Ovary (tissue), 3 donors: ENCODE data around the gene CNNM3.

Experiments used
- CTCF ChIP-seq, 3 donors: fragments of 450-650 bp in 2 of 3; fragments of 200-600 bp in 1 of 3; IDR thresholded peaks; one replicate each; pipeline versions ENCODE4 v1.5.1 to v1.8.0; 2016 to 2022; ENCODE audit warnings: antibody characterized with exemption in 3 of 3, mild to moderate bottlenecking in 1 of 3
- EP300 ChIP-seq: sonication (generic); formaldehyde crosslinking; IDR thresholded peaks from one replicate; pipeline ENCODE4 v1.6.1; 2017; ENCODE audit warnings: antibody characterized with exemption
- POLR2A ChIP-seq: fragments of 450-650 bp; IDR thresholded peaks from one replicate; pipeline ENCODE4 v1.6.1; 2017; ENCODE audit warnings: antibody characterized with exemption, mild to moderate bottlenecking, moderate library complexity
- donor health status: DM: no; HTN: no; CAD: no.

DNA sequence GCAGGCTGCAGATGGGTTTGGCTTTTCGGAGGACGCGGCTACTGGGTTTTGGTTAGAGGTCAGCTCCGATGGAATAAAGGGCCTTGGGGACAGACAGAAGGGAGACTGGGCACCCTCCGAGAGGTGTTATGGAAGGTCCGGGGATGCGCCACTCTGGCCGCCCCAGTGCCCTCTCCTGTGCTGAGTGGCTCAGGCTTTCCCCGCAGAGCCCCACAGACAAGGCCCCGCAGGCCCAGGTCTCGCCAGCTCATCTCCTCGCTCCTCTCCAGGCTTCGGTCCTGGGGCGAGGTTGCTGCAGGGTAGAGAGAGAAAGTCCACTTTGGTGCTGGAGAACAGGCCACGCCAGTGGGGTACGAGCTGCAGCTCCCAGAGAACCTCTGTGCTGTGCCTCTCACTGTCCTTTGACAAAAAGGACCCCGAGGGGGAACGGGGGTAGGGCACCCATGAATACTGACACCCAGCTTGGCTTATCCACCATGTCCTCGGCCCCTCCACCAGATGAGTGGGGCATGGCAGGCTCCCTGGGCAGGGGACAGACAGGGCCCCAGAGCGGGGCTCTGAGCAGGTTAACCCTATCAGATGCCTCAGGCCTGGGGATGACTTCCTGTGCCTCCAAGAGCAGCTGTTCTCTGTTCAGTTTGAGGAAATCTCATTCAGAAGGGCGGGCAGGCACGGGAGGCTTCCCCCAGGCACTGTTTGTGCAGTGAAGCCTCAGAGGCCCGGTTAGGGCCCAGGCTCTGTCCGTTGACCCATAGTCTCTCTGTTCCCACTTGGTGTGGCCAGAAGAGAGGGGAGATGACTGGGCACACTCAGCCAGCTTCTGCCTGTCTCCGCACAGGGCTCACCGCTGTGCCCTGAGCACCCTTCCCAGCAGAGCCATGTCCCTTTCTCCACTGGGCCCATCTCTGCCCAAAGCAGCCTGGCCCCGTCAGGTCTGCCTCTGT is 15.7 kb upstream of the CNNM3 start:
- TF ChIP-seq CTCF (IDR thresholded peaks at IDR 0.05) (no peak), POLR2A (no peak), EP300 (no peak)
